ENCODE data around the gene RANBP17. TPM values are rescaled to one million over a fixed set of nuclear protein-coding genes. Genes with fewer than 3 reads are reported as not detected.

Gene RANBP17
- total RNA-seq, 2 donors from 2014 or later, result 26.6 to 28.0 TPM

DNA sequence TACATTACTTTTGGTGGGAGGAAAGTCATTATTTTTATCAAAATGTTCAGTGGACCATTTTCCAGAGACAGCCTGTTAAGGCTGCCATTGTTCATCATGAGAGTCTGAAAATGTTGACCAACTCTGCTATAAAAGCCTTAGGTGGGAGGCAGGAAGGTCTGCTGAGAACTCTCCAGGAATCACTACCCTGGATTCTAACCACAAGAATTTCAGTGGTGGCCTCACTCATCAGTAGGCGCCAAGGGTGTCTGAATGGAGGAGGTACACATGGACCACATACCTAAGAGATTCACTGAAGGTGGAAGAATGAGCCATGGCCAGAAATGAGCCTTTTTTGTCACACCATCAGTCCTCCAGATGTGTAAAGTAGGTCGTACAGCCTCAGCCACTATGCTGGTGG, 426.2 kb downstream of the RANBP17 start:
- Histone ChIP-seq H3K9me3 (ENCODE audit: control insufficient read depth, low read length) (no peaks in the 10 kb centered on the region), H3K27ac (ENCODE audit: low read depth, low read length) (no peak overlapping the region), H3K27me3 (ENCODE audit: control insufficient read depth, insufficient read depth, low read length, poor library complexity, severe bottlenecking) (no peaks in the 10 kb centered on the region), H3K9ac (ENCODE audit: extremely low read depth, low read length, poor library complexity, severe bottlenecking) (no peak overlapping the region), H3K4me1 (ENCODE audit: control insufficient read depth, insufficient read depth, low read length) (no peaks in the 10 kb centered on the region), H3K4me3 (ENCODE audit: low read length) (no peak overlapping the region), H3K36me3 (ENCODE audit: control insufficient read depth, insufficient read depth, low read length) (no peaks in the 10 kb centered on the region)
- H3K4me1 Mint-ChIP-seq, result no peaks in the 10 kb centered on the region
- TF ChIP-seq, protein P1, sequence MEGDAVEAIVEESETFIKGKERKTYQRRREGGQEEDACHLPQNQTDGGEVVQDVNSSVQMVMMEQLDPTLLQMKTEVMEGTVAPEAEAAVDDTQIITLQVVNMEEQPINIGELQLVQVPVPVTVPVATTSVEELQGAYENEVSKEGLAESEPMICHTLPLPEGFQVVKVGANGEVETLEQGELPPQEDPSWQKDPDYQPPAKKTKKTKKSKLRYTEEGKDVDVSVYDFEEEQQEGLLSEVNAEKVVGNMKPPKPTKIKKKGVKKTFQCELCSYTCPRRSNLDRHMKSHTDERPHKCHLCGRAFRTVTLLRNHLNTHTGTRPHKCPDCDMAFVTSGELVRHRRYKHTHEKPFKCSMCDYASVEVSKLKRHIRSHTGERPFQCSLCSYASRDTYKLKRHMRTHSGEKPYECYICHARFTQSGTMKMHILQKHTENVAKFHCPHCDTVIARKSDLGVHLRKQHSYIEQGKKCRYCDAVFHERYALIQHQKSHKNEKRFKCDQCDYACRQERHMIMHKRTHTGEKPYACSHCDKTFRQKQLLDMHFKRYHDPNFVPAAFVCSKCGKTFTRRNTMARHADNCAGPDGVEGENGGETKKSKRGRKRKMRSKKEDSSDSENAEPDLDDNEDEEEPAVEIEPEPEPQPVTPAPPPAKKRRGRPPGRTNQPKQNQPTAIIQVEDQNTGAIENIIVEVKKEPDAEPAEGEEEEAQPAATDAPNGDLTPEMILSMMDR (conservative IDR thresholded peaks at IDR 0.05), result no peak
- H3K9me3 Mint-ChIP-seq, result no peaks in the 10 kb centered on the region
- H3K4me3 Mint-ChIP-seq, result no peak overlapping the region
- no peak overlapping the region for H3K27ac Mint-ChIP-seq
- no peaks in the 10 kb centered on the region for H3K36me3 Mint-ChIP-seq (ENCODE audit: low read depth)
- 92 to 98% methylated on average over 2 of the region's 2 CpGs for WGBS, 2 experiments (ENCODE audit: insufficient coverage in 1 of 2, insufficient read length in 1 of 2)
- no peaks in the 10 kb centered on the region for H3K27me3 Mint-ChIP-seq (ENCODE audit: insufficient read depth)
- no peak for DNase-seq

DNA sequence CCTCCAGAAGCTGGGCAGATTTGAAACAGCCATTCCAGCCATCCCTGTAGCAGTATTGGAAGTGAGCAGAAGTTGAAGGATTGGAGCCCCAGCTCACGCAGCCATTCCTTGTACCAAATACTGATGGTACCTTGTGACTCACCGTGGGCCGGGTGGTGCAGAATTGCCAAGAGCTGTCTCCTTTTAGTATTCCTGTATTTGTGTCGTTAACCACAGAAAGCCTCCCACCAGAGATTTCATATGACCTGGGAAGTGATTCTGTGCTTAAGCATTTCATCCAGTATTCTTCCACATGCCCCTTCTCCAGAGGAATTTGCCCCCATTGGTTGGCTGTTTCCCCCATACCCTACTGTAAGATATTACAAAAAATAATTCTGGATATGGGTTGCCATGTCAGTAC, 429.6 kb downstream of the RANBP17 start:
- Histone ChIP-seq H3K9me3 (ENCODE audit: control insufficient read depth, low read length) (no peaks in the 10 kb centered on the region), H3K9ac (ENCODE audit: extremely low read depth, low read length, poor library complexity, severe bottlenecking) (no peak overlapping the region), H3K4me1 (ENCODE audit: control insufficient read depth, insufficient read depth, low read length) (no peaks in the 10 kb centered on the region), H3K27ac (ENCODE audit: low read depth, low read length) (no peak overlapping the region), H3K27me3 (ENCODE audit: control insufficient read depth, insufficient read depth, low read length, poor library complexity, severe bottlenecking) (no peaks in the 10 kb centered on the region), H3K36me3 (ENCODE audit: control insufficient read depth, insufficient read depth, low read length) (no peaks in the 10 kb centered on the region), H3K4me3 (ENCODE audit: low read length) (no peak overlapping the region)
- no peak overlapping the region for H3K4me3 Mint-ChIP-seq
- H3K27ac Mint-ChIP-seq, result no peak overlapping the region
- H3K36me3 Mint-ChIP-seq (ENCODE audit: low read depth), result peaks cover 3% of the 10 kb centered on the region
- no peaks in the 10 kb centered on the region for H3K27me3 Mint-ChIP-seq (ENCODE audit: insufficient read depth)
- H3K9me3 Mint-ChIP-seq, result no peaks in the 10 kb centered on the region
- DNase-seq, result no peak
- 96% methylated on average over 3 to 4 of the region's 4 CpGs for WGBS, 2 experiments (ENCODE audit: insufficient coverage in 1 of 2, insufficient read length in 1 of 2)
- no peaks in the 10 kb centered on the region for H3K4me1 Mint-ChIP-seq
- TF ChIP-seq, protein P1 (conservative IDR thresholded peaks at IDR 0.05), result no peak

DNA sequence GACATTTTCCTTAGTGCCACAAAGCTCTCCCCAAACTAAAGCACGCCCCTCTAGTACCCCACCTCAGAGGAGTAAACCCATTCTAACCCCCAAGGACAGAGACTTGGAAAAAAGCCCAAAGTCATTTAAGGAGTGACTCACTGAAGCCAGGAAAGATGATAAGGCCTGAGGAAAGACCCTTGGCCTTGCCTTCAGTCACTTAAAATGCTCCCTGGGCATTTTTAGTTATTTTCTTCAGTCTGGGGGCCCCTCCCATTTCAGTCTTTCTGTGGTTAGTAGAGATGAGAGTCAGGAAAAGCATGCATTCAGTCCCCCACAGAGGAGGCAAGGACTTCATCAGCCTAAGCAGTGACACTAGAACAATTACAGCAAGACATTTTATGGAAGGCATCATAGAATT, 433.5 kb downstream of the RANBP17 start:
- Mint-ChIP-seq H3K27me3 (ENCODE audit: insufficient read depth) (peaks cover 16% of the 10 kb centered on the region), H3K4me3 (no peak overlapping the region), H3K9me3 (no peaks in the 10 kb centered on the region), H3K4me1 (no peaks in the 10 kb centered on the region), H3K36me3 (ENCODE audit: low read depth) (peaks cover 3% of the 10 kb centered on the region), H3K27ac (no peak overlapping the region)
- Histone ChIP-seq H3K36me3 (ENCODE audit: control insufficient read depth, insufficient read depth, low read length) (no peaks in the 10 kb centered on the region), H3K27me3 (ENCODE audit: control insufficient read depth, insufficient read depth, low read length, poor library complexity, severe bottlenecking) (peaks cover under 1% of the 10 kb centered on the region), H3K4me1 (ENCODE audit: control insufficient read depth, insufficient read depth, low read length) (no peaks in the 10 kb centered on the region), H3K27ac (ENCODE audit: low read depth, low read length) (no peak overlapping the region), H3K9me3 (ENCODE audit: control insufficient read depth, low read length) (no peaks in the 10 kb centered on the region), H3K4me3 (ENCODE audit: low read length) (no peak overlapping the region), H3K9ac (ENCODE audit: extremely low read depth, low read length, poor library complexity, severe bottlenecking) (no peak overlapping the region)
- WGBS, 2 experiments (ENCODE audit: insufficient coverage in 1 of 2, insufficient read length in 1 of 2), result 71% methylated on average over 1 of the region's 1 CpG; no CpG with 5 or more reads in 1 of the 2 experiments
- no peak for DNase-seq
- TF ChIP-seq, protein P1 (conservative IDR thresholded peaks at IDR 0.05), result no peak
